K562 (cell line): ENCODE results near the gene ERC2. TPM values are rescaled to one million over a fixed set of nuclear protein-coding genes. Genes with fewer than 3 reads are reported as not detected.

Experiments used
- ATAC-seq: fragments of 200-7000 bp; cut with Tn5 transposase; 3 replicates; pipeline ENCODE4 v1.9.1; 2020; ENCODE audit warnings: moderate library complexity
- BruUV-seq: library from RNA; stranded (reverse); fragments of 400-500 nt; replicated peaks from 2 replicates; lab custom pipeline; 2021; lab: Mats Ljungman, UMichigan
- CTCF ChIA-PET: fragments of 300-600 bp; formaldehyde crosslinking; extraction: SDS; loops from one replicate; lab custom pipeline; 2021; ENCODE audit warnings: low intra/inter-chr PET ratio; lab: Yijun Ruan, JAX
- POLR2A ChIA-PET: fragments of 300-600, 350-650 bp; sonication (Branson Sonifier 250); formaldehyde crosslinking; extraction: SDS; loops from one replicate; lab custom pipeline; 2021; ENCODE audit warnings: antibody characterized with exemption, inconsistent platforms; lab: Yijun Ruan, JAX
- DNase-seq, 4 experiments: peaks; one replicate each; pipeline versions ENCODE4 v3.0.0 to v3.0.0-alpha.2; 2011 to 2018; ENCODE audit warnings: low spot score in 3 of 4, mixed read lengths in 3 of 4; ENCODE audit errors: extremely low read depth in 1 of 4
- FAIRE-seq: peaks from 2 replicates; lab custom pipeline; 2011; peaks lifted over from hg19 to GRCh38; lab: Jason Lieb, UNC
- H2AFZ ChIP-seq: 2 replicates; pipeline ENCODE4 v1.6.0; 2011; ENCODE audit warnings: low read depth, low read length, control low read depth, inconsistent platforms
- H3K27ac ChIP-seq: fragments of 200-600 bp; 3 replicates; pipeline ENCODE4 v1.8.0; 2011; ENCODE audit warnings: low read depth, mild to moderate bottlenecking, control low read depth, inconsistent platforms, low read length, moderate library complexity, mixed read lengths; ENCODE audit errors: extremely low read depth
- H3K27me3 ChIP-seq, 2 experiments: fragments of 300-600 bp in 1 of 2; 2 replicates in 1 of 2; 3 replicates in 1 of 2; pipeline versions ENCODE4 v1.6.0 to v1.8.0; 2011; ENCODE audit warnings: inconsistent platforms in 2 of 2, low read length in 2 of 2, mild to moderate bottlenecking in 1 of 2, mixed read lengths in 1 of 2, moderate library complexity in 1 of 2; ENCODE audit not compliant: control insufficient read depth in 2 of 2, insufficient read depth in 2 of 2
- H3K36me3 ChIP-seq: fragments of 300-600 bp; 3 replicates; pipeline ENCODE4 v1.8.0; 2011; ENCODE audit warnings: mild to moderate bottlenecking, low read length, inconsistent platforms; ENCODE audit not compliant: control insufficient read depth, insufficient read depth
- H3K4me1 ChIP-seq, 2 experiments: fragments of 200-600 bp in 1 of 2; replicated peaks in 1 of 2; 2 replicates in 1 of 2; 3 replicates in 1 of 2; pipeline versions ENCODE4 v1.5.1 to v1.8.0; 2011; ENCODE audit warnings: inconsistent platforms in 2 of 2, low read length in 2 of 2, mild to moderate bottlenecking in 1 of 2, mixed read lengths in 1 of 2, moderate library complexity in 1 of 2; ENCODE audit not compliant: control insufficient read depth in 2 of 2, insufficient read depth in 2 of 2
- H3K4me2 ChIP-seq: 2 replicates; pipeline ENCODE4 v1.6.1; 2011; ENCODE audit warnings: low read length, control low read depth, inconsistent platforms, mixed read lengths; ENCODE audit not compliant: insufficient read depth
- H3K4me3 ChIP-seq: fragments of 200-600 bp; sonication (generic), shearing (Covaris generic); 2 replicates; pipeline ENCODE4 v1.5.1; 2016; ENCODE audit warnings: control low read depth, inconsistent platforms
- H3K79me2 ChIP-seq: fragments of 200-600 bp; 3 replicates; pipeline ENCODE4 v1.8.0; 2011; ENCODE audit warnings: low read length, inconsistent platforms; ENCODE audit not compliant: control insufficient read depth, insufficient read depth
- H3K9ac ChIP-seq, 2 experiments: 2 replicates each; pipeline versions ENCODE4 v1.6.0 to v1.6.1; 2011; ENCODE audit warnings: low read depth in 2 of 2, low read length in 2 of 2, control low read depth in 1 of 2, inconsistent platforms in 1 of 2, mild to moderate bottlenecking in 1 of 2, mixed read lengths in 1 of 2; ENCODE audit not compliant: insufficient read depth in 1 of 2
- H3K9me1 ChIP-seq: one replicate; pipeline ENCODE4 v1.6.0; 2011; ENCODE audit warnings: inconsistent platforms, mild to moderate bottlenecking, low read length, moderate library complexity; ENCODE audit not compliant: control insufficient read depth, insufficient read depth
- H3K9me3 ChIP-seq: replicated peaks from 2 replicates; pipeline ENCODE4 v1.5.1; 2011; ENCODE audit warnings: low read depth, low read length, inconsistent platforms; ENCODE audit not compliant: control insufficient read depth, insufficient read depth
- H4K20me1 ChIP-seq: replicated peaks from 2 replicates; pipeline ENCODE4 v1.6.1; 2011; ENCODE audit warnings: low read length, inconsistent platforms, mixed read lengths; ENCODE audit not compliant: control insufficient read depth, insufficient read depth
- BRCA1 ChIP-seq, 2 experiments: fragments of 450-650 bp in 1 of 2; sonication (generic) in 1 of 2; formaldehyde crosslinking in 1 of 2; IDR thresholded peaks; 2 replicates each; pipeline versions ENCODE4 v1.5.0 to v1.6.1; 2017 to 2020; ENCODE audit warnings: mild to moderate bottlenecking in 1 of 2, missing genetic modification reagents in 1 of 2
- HDAC2 ChIP-seq: fragments of 450-650 bp; IDR thresholded peaks from 2 replicates; pipeline ENCODE4 v1.6.1; 2016; ENCODE audit warnings: mild to moderate bottlenecking
- RUNX1 ChIP-seq: sonication (generic); IDR thresholded peaks from 2 replicates; pipeline ENCODE4 v1.6.1; 2016; ENCODE audit warnings: antibody characterized with exemption, low read depth
- ZFP1 ChIP-seq: fragments of 450-650 bp; formaldehyde crosslinking; IDR thresholded peaks from 2 replicates; pipeline ENCODE4 v1.4.0; 2020; ENCODE audit warnings: mild to moderate bottlenecking, mixed read lengths
- ZNF143 ChIP-seq: sonication (generic); formaldehyde crosslinking; IDR thresholded peaks from 2 replicates; pipeline ENCODE4 v1.9.0; 2022; ENCODE audit warnings: mild to moderate bottlenecking, missing genetic modification reagents
- ZNF23 ChIP-seq: fragments of 250-450 bp; sonication (Bioruptor Pico); IDR thresholded peaks from 2 replicates; pipeline ENCODE4 v1.4.0; 2020; ENCODE audit warnings: mild to moderate bottlenecking
- ZNF583 ChIP-seq: fragments of 250-450 bp; sonication (Bioruptor Pico); IDR thresholded peaks from 2 replicates; pipeline ENCODE4 v1.4.0; 2020
- WGBS: fragments of 100-300 bp; shearing (Covaris generic); methylation state at CpG from one replicate; pipeline ENCODE4 v1.1.6; 2016; ENCODE audit warnings: low coverage, mixed read lengths; ENCODE audit not compliant: insufficient coverage; ENCODE audit errors: missing lambda C conversion rate; 5-methylcytosine and 5-hydroxymethylcytosine counted together
- in situ Hi-C: fragments of 300-500 bp; cut with MboI; formaldehyde crosslinking; loops from 4 replicates; pipeline ENCODE4 v1.15.0; 2018; ENCODE audit warnings: inconsistent platforms, mixed read lengths
- intact Hi-C: fragments of 100-400 bp; cut with micrococcal nuclease; formaldehyde crosslinking; loops from 2 replicates; pipeline ENCODE4 v1.14.2; 2022
- polyA plus RNA-seq, 8 experiments: library from polyadenylated mRNA; depleted of rRNA in 4 of 8; stranded (reverse) in 5 of 8; unstranded in 3 of 8; fragments of >200 nt; fragmentation: Nextera tagmentation in 2 of 8; fragmentation: Illumina TruSeq in 1 of 8; extraction: Ambion mirVana in 2 of 8; extraction: Trizol in 1 of 8; gene quantifications; 2 replicates each; pipeline versions ENCODE4 v1.2.1 to v1.2.3, GENCODE V29; 2011 to 2014; ENCODE audit warnings: inconsistent platforms in 1 of 8, missing spikeins in 1 of 8
- total RNA-seq, 7 experiments: library from RNA; depleted of rRNA in 6 of 7; stranded (reverse); fragments of >200 nt in 6 of 7; fragmentation: Illumina TruSeq in 2 of 7; extraction: Trizol in 2 of 7; gene quantifications; 2 replicates each; pipeline versions ENCODE4 v1.2.1 to v1.2.3, GENCODE V29; 2011 to 2021; ENCODE audit warnings: low replicate concordance in 1 of 7
- TF ChIP-seq, protein P1 (sequence below): fragments of 450-650 bp; IDR thresholded peaks from 2 replicates; pipeline ENCODE4 v1.6.1; 2016; ENCODE audit warnings: mild to moderate bottlenecking
- TF ChIP-seq, protein P2 (sequence below), 2 experiments: fragments of 450-650 bp; formaldehyde crosslinking in 1 of 2; IDR thresholded peaks; 2 replicates each; pipeline versions ENCODE4 v1.4.0 to v1.6.1; 2014 to 2020; ENCODE audit warnings: mild to moderate bottlenecking in 2 of 2, borderline replicate concordance in 1 of 2, low read depth in 1 of 2
- TF ChIP-seq, protein P3 (sequence below): fragments of 450-650 bp; formaldehyde crosslinking; IDR thresholded peaks from 2 replicates; pipeline ENCODE4 v1.4.0; 2022; ENCODE audit warnings: mild to moderate bottlenecking, moderate library complexity

ERC2 gene
- total and polyA plus RNA-seq, 9 of the 15 experiments (the other 6 are each of a cell fraction or from before 2014, with no cell fraction given): 0.04 to 0.18 (median 0.07) TPM; not detected in 2

DNA sequence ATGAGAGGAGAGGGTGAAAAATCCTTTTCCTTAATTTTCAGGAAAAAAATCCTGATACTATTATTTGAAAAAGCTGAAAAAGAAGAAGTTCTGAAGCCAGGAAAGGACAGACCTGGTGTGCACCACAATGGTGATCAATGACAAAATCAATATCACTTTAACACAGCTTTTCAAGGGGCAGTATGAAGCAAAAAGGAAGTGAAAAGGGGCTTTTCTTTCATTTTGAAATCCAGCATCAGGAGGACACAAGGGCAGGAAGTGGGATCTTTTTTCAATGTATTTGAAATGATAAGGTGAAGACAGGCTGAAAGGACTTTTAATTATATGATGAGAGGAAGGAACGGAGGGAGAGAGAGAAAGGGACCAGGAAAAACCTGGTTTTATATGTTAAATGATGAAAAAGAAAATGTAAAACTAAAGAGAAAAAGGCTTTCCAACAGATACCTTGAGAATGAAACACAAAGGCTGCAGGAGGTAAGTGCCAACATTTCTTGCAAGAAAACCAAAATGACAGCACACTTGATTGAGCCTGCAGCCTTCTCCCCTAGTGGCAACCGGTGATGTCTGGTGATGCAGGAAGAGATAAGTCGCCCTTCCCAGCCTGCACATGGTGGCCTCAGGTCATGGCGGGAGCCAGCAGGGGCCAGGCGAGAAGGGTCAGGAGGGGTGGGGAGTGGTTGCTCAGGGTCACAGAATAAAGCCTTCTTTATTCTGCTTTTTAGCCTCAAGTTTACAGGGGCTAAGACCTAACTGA lies 744.4 kb downstream of the ERC2 start:
- H3K4me1 ChIP-seq: no peaks in the 10 kb centered on the region
- DNase-seq (no peak), ATAC-seq (no peak), FAIRE-seq (no peak)
- POLR2A ChIA-PET: no interaction called here
- H3K4me3 ChIP-seq: no peak overlapping the region
- H3K9ac ChIP-seq: no peak overlapping the region
- no peaks in the 10 kb centered on the region for H3K9me1 ChIP-seq
- WGBS: 0% methylated on average over 5 of the region's 5 CpGs
- no peaks in the 10 kb centered on the region for H3K79me2 ChIP-seq
- intact Hi-C loops (no loop called here), in situ Hi-C loops (no loop called here)
- no peak overlapping the region for H3K4me2 ChIP-seq
- no peaks in the 10 kb centered on the region for H3K9me3 ChIP-seq
- no peaks in the 10 kb centered on the region for H4K20me1 ChIP-seq
- no TSS peak for BruUV-seq
- CTCF ChIA-PET: no interaction called here
- H3K27ac ChIP-seq: no peak overlapping the region
- no peaks in the 10 kb centered on the region for H3K36me3 ChIP-seq
- H2AFZ ChIP-seq: no peak overlapping the region
- H3K27me3 ChIP-seq: no peaks in the 10 kb centered on the region
- TF ChIP-seq ZNF143 (no peak), ZFP1 (no peak), BRCA1 (IDR thresholded peaks at IDR 0.05) (no peak), BRCA1 (CRISPR knock-in tag; IDR thresholded peaks at IDR 0.05) (no peak), HDAC2 (no peak), RUNX1 (no peak), ZNF23 (CRISPR knock-in tag) (no peak), ZNF583 (CRISPR knock-in tag) (no peak)
- TF ChIP-seq, protein P1, sequence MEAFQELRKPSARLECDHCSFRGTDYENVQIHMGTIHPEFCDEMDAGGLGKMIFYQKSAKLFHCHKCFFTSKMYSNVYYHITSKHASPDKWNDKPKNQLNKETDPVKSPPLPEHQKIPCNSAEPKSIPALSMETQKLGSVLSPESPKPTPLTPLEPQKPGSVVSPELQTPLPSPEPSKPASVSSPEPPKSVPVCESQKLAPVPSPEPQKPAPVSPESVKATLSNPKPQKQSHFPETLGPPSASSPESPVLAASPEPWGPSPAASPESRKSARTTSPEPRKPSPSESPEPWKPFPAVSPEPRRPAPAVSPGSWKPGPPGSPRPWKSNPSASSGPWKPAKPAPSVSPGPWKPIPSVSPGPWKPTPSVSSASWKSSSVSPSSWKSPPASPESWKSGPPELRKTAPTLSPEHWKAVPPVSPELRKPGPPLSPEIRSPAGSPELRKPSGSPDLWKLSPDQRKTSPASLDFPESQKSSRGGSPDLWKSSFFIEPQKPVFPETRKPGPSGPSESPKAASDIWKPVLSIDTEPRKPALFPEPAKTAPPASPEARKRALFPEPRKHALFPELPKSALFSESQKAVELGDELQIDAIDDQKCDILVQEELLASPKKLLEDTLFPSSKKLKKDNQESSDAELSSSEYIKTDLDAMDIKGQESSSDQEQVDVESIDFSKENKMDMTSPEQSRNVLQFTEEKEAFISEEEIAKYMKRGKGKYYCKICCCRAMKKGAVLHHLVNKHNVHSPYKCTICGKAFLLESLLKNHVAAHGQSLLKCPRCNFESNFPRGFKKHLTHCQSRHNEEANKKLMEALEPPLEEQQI: no peak
- TF ChIP-seq, protein P2, sequence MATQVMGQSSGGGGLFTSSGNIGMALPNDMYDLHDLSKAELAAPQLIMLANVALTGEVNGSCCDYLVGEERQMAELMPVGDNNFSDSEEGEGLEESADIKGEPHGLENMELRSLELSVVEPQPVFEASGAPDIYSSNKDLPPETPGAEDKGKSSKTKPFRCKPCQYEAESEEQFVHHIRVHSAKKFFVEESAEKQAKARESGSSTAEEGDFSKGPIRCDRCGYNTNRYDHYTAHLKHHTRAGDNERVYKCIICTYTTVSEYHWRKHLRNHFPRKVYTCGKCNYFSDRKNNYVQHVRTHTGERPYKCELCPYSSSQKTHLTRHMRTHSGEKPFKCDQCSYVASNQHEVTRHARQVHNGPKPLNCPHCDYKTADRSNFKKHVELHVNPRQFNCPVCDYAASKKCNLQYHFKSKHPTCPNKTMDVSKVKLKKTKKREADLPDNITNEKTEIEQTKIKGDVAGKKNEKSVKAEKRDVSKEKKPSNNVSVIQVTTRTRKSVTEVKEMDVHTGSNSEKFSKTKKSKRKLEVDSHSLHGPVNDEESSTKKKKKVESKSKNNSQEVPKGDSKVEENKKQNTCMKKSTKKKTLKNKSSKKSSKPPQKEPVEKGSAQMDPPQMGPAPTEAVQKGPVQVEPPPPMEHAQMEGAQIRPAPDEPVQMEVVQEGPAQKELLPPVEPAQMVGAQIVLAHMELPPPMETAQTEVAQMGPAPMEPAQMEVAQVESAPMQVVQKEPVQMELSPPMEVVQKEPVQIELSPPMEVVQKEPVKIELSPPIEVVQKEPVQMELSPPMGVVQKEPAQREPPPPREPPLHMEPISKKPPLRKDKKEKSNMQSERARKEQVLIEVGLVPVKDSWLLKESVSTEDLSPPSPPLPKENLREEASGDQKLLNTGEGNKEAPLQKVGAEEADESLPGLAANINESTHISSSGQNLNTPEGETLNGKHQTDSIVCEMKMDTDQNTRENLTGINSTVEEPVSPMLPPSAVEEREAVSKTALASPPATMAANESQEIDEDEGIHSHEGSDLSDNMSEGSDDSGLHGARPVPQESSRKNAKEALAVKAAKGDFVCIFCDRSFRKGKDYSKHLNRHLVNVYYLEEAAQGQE (IDR thresholded peaks at IDR 0.05; ENCODE audit: borderline replicate concordance): no peak
- TF ChIP-seq, protein P2 (CRISPR knock-in tag; IDR thresholded peaks at IDR 0.05; ENCODE audit: low read depth): no peak
- TF ChIP-seq, protein P3, sequence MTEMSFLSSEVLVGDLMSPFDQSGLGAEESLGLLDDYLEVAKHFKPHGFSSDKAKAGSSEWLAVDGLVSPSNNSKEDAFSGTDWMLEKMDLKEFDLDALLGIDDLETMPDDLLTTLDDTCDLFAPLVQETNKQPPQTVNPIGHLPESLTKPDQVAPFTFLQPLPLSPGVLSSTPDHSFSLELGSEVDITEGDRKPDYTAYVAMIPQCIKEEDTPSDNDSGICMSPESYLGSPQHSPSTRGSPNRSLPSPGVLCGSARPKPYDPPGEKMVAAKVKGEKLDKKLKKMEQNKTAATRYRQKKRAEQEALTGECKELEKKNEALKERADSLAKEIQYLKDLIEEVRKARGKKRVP (CRISPR knock-in tag): no peak
